Heart left ventricle (tissue), 16 donors: Measurements from ENCODE around the gene POU5F2. TPM values are rescaled to one million over a fixed set of nuclear protein-coding genes. Genes with fewer than 3 reads are reported as not detected.
A peak's percentile ranks its signal among the peaks of the same experiment; 100 is the strongest.

ENCODE experiments used
- ATAC-seq, 4 donors: fragments of 200-7000 bp; cut with Tn5 transposase; one replicate each; pipeline ENCODE4 v1.9.1; 2020 to 2022; ENCODE audit warnings: moderate library complexity in 4 of 4, mild to moderate bottlenecking in 3 of 4, moderate number of reproducible peaks in 1 of 4
- DNase-seq, 5 donors: peaks; one replicate each; pipeline ENCODE4 v3.0.0-alpha.2; 2020
- H3K27ac ChIP-seq, 12 donors: fragments of 200-600 bp; sonication (generic) in 4 of 12; one replicate each; pipeline versions ENCODE4 v1.5.0 to v1.8.0; 2016 to 2022; ENCODE audit warnings: mild to moderate bottlenecking in 2 of 12
- H3K27me3 ChIP-seq, 9 donors: fragments of 200-600 bp; sonication (generic) in 2 of 9; one replicate each; pipeline versions ENCODE4 v1.5.1 to v1.8.0; 2016 to 2022; ENCODE audit warnings: mild to moderate bottlenecking in 3 of 9
- H3K36me3 ChIP-seq, 9 donors: fragments of 200-600 bp; sonication (generic) in 2 of 9; one replicate each; pipeline versions ENCODE4 v1.5.0 to v1.8.0; 2018 to 2022; ENCODE audit warnings: mild to moderate bottlenecking in 2 of 9
- H3K4me1 ChIP-seq, 12 donors: fragments of 200-600 bp; sonication (generic) in 4 of 12; one replicate each; pipeline versions ENCODE4 v1.5.0 to v1.8.0; 2016 to 2022; ENCODE audit warnings: mild to moderate bottlenecking in 3 of 12
- H3K4me3 ChIP-seq, 12 donors: fragments of 200-600 bp; sonication (generic) in 4 of 12; one replicate each; pipeline versions ENCODE4 v1.5.0 to v1.8.0; 2017 to 2022; ENCODE audit warnings: mild to moderate bottlenecking in 9 of 12, moderate library complexity in 4 of 12
- H3K9me3 ChIP-seq, 12 donors: fragments of 200-600 bp; sonication (generic) in 4 of 12; one replicate each; pipeline versions ENCODE4 v1.5.0 to v1.8.0; 2016 to 2022; ENCODE audit warnings: mild to moderate bottlenecking in 1 of 12
- POLR2A ChIP-seq, 2 donors: fragments of 450-650 bp; IDR thresholded peaks; one replicate each; pipeline ENCODE4 v1.6.1; 2017; ENCODE audit warnings: antibody characterized with exemption in 2 of 2, mild to moderate bottlenecking in 2 of 2, moderate library complexity in 2 of 2
- WGBS, 4 donors: extraction: QIAGEN DNeasy Blood & Tissue Kit in 2 of 4; methylation state at CpG; one replicate each; pipeline versions ENCODE4 v1.1.5 to v1.1.7; 2013 to 2018; 5-methylcytosine and 5-hydroxymethylcytosine counted together
- intact Hi-C, 10 donors: fragments of 100-400 bp; cut with DNase I; formaldehyde crosslinking; loops; one replicate each; pipeline versions ENCODE4 v1.11.1 to v1.14.2; 2022
- long read RNA-seq, 3 donors: library from polyadenylated mRNA; unstranded; transcript quantifications; one replicate each; pipeline ENCODE4 v2.0.0, GENCODE V29; 2020 to 2021
- polyA plus RNA-seq, 2 donors: library from polyadenylated mRNA; stranded (reverse); fragments of 200-250 nt; gene quantifications; one replicate each; pipeline ENCODE4 v1.2.3, GENCODE V29; 2013
- total RNA-seq, 9 donors: library from RNA; depleted of rRNA in 2 of 9; stranded (reverse); fragments of >200 nt in 2 of 9; fragmentation: NEBNext Ultra II Directional in 3 of 9; extraction: Animal tissue kit (Norgen Biotek cat#: 25700) in 3 of 9; gene quantifications; one replicate each; pipeline versions ENCODE4 v1.1.0 to v1.2.4, GENCODE V29; 2016 to 2023
- TF ChIP-seq, protein P1 (sequence below), 12 donors: fragments of 200-600 bp; sonication (generic) in 4 of 12; IDR thresholded peaks; one replicate each; pipeline versions ENCODE4 v1.5.0 to v1.8.0; 2018 to 2022; ENCODE audit warnings: antibody characterized with exemption in 12 of 12, mild to moderate bottlenecking in 5 of 12
- donor health status: ischemic (EF 13 %, LVEDD 7.1; RV severe dilation, severe dysfunction).
- donor health status: healthy with polysubstance abuse.
- donor health status: DM: no; HTN: yes; CAD: no.
- donor health status: DM: no; HTN: no; CAD: no.
- donor health status: ischemic (EF 25% LVEDD 6.9; RV normal size, moderate dysfunction).
- donor health status: ischemic (EF 25% LVEDD 5.7; RV mildly dilated, moderate dysfunction).
- donor health status: healthy.
- donor health status: DM: yes; HTN: yes; CAD: no.
- donor health status: ischemic (EF 35%, LVEDD 5.7; RV mildly dilated, moderate dysfunction).
- donor health status: nonischemic (EF 11% LVEDD 7.7; RV severe dilation, severe dysfunction).
- donor health status: DM: yes; HTN: yes; CAD: no.
- donor health status: PGD.
- donor health status: ischemic (EF 29% LVEDD 5.4; RV normal size, mild dysfunction).
- donor health status: nonischemic (EF 23%, LVEDD 6.1; RV moderate dilation, normal function).

The POU5F2 gene, protein sequence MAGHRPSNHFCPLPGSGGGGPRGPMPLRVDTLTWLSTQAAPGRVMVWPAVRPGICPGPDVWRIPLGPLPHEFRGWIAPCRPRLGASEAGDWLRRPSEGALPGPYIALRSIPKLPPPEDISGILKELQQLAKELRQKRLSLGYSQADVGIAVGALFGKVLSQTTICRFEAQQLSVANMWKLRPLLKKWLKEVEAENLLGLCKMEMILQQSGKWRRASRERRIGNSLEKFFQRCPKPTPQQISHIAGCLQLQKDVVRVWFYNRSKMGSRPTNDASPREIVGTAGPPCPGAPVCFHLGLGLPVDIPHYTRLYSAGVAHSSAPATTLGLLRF
- total RNA-seq (under 1 TPM; 0.19 to 0.88 (median 0.25) TPM), polyA plus RNA-seq (under 1 TPM; 0.03 to 0.27 TPM)
- long read RNA-seq, donor 1, result 0 reads
- long read RNA-seq, donor 2, result 0 reads
- long read RNA-seq, donor 3, result 0 reads

DNA sequence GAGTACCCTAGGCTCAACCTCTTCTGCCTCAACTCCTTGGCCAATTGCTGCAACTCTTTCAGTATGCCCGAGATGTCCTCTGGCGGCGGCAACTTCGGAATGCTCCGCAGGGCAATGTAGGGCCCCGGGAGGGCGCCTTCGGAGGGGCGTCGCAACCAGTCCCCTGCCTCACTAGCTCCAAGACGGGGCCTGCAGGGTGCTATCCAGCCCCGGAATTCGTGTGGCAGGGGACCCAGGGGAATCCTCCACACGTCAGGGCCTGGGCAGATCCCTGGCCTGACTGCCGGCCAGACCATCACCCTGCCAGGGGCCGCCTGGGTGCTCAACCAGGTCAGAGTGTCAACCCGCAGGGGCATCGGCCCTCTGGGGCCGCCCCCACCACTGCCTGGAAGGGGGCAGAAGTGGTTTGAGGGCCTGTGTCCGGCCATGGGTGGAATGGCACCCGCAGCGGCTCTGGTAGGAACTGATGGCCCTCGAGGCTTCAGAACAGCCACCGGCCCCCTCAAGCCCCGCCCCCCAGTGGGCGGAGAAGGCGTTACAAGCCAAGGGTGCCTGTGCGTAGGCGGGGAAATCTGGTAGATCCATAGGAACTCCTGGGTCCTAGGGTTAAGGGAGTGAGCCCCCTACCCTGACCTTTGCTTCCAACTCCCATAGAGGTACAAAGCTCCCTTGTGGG is at the start of gene POU5F2:
Gene POU5F2 (minus strand): TSS at position 465 of the 676 bp plus-strand sequence. CDS start 37 bp downstream, at position 428.
- WGBS, 4 donors, result 90 to 100% (median 95%) methylated on average over 9 to 29 of the region's 29 CpGs
- TF ChIP-seq, protein P1, sequence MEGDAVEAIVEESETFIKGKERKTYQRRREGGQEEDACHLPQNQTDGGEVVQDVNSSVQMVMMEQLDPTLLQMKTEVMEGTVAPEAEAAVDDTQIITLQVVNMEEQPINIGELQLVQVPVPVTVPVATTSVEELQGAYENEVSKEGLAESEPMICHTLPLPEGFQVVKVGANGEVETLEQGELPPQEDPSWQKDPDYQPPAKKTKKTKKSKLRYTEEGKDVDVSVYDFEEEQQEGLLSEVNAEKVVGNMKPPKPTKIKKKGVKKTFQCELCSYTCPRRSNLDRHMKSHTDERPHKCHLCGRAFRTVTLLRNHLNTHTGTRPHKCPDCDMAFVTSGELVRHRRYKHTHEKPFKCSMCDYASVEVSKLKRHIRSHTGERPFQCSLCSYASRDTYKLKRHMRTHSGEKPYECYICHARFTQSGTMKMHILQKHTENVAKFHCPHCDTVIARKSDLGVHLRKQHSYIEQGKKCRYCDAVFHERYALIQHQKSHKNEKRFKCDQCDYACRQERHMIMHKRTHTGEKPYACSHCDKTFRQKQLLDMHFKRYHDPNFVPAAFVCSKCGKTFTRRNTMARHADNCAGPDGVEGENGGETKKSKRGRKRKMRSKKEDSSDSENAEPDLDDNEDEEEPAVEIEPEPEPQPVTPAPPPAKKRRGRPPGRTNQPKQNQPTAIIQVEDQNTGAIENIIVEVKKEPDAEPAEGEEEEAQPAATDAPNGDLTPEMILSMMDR (IDR thresholded peaks at IDR 0.05), result no peak
- no peak for TF ChIP-seq POLR2A (IDR thresholded peaks at IDR 0.05)
- Histone ChIP-seq H3K9me3 (peaks cover 0 to 21% (median 0%) of the 10 kb centered on the region in 12 donors), H3K4me3 (no peak within 1 kb of the TSS), H3K27ac (no peak within 1 kb of the TSS), H3K27me3 (no peaks in the 10 kb centered on the region), H3K36me3 (peaks cover 0 to 14% (median 0%) of the 10 kb centered on the region in 9 donors), H3K4me1 (no peaks in the 10 kb centered on the region)
- ATAC-seq (no peak), DNase-seq (peak in 2 of 5 donors; percentile 17 to 63)
- intact Hi-C loops, result no loop called here

DNA sequence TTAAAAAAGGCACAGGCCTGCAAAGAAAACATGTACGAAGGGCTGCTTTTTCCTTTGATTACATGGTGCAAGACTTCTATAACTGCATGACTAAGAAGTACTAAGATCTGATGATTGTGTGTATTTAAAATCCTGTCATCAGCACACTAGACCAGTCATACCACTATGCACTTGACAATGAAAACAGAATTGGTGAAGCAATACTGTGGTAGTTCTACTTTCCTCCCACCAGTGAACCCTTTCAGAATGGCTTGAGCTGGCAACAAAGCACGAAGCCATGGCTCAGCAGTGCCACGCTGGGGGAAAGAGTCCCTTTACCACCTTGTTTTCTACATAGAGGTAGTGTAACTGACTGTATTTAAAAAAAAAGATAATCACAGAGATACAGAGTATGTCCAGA is 49.0 kb upstream of the POU5F2 start:
- intact Hi-C loops, result no loop called here
- Histone ChIP-seq H3K4me3 (no peak overlapping the region), H3K4me1 (no peaks in the 10 kb centered on the region), H3K27me3 (no peaks in the 10 kb centered on the region), H3K9me3 (no peaks in the 10 kb centered on the region), H3K27ac (no peak overlapping the region), H3K36me3 (peaks cover 0 to 9% (median 0%) of the 10 kb centered on the region in 9 donors)
- no peak for TF ChIP-seq POLR2A (IDR thresholded peaks at IDR 0.05)
- TF ChIP-seq, protein P1 (IDR thresholded peaks at IDR 0.05), result no peak
- DNase-seq (no peak), ATAC-seq (no peak)
- 88 to 98% (median 94%) methylated on average over 3 of the region's 3 CpGs for WGBS, 4 donors

DNA sequence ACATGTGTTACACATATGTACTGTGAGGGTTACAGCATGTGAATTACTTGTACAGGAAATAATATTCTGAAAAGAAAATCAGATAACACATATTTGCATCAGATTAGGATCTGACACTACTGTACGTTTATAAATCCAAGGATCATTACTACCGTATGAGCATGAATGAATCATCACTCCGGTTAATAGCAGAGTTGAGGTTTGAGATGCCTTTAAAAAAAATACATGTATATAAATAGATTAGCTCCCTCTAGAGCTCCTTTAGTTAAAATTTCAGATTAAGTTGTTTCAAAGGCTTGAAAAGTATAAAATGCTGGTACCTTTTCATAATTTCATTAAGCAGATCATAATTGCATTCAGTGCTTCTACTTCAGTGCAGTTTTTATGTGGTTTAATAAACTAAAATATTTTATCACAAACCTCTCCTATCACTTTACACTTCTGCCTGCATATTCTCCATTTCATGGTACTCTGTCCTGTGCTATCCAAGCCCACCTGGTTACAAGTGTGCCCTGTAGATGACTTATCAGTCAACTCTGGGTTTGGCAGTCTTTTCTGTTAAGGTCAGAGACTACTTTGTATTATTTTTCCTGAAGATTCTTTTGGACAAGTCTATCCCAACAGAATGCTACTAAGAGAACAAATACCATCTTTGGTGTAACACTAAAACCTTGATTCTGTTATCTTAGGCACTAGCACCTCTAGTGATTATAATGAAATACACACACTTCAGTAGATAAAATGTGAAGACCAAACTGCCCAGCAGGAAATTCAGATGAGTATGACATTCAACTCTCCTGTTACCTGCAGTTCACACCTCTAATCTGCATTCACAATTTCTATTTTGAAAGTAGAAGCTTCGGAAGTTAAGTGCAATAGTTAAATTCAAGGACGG is 48.0 kb upstream of the POU5F2 start:
- TF ChIP-seq, protein P1 (IDR thresholded peaks at IDR 0.05), result no peak
- TF ChIP-seq POLR2A (IDR thresholded peaks at IDR 0.05), result no peak
- Histone ChIP-seq H3K36me3 (peaks cover 0 to 3% (median 0%) of the 10 kb centered on the region in 9 donors), H3K27me3 (no peaks in the 10 kb centered on the region), H3K4me1 (no peaks in the 10 kb centered on the region), H3K27ac (no peak overlapping the region), H3K9me3 (no peaks in the 10 kb centered on the region), H3K4me3 (no peak overlapping the region)
- ATAC-seq (no peak), DNase-seq (no peak)
- WGBS, 4 donors, result 61 to 72% (median 65%) methylated on average over 5 of the region's 5 CpGs
- intact Hi-C loops, result no loop called here
